HG02610 (cell line): ENCODE data around the gene SLC22A23.

Experiments
- ATAC-seq: cut with Tn5 transposase; IDR thresholded peaks from one replicate; pipeline ENCODE4 v1.9.1; 2021; ENCODE audit warnings: mild to moderate bottlenecking, moderate library complexity; ENCODE audit not compliant: unreplicated experiment

SLC22A23 gene

DNA sequence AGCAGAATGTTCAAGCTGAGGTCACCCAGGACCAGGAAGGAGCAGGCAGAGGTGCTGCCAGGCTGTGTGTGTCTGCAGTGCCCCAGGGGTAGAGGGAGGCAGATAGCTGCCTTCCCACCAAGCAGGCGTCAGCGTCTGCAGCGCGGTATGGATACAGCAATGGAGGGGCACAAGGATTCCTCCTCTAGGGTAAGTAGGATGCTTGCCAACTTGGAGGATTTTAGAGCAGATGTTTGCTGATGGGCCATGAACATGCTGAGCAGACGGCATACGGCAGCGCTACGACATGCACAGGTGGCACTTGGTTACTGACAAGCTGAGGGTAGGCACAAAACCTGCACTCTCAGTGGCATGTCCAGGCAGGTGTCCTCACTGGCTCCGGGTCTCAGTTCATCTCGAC, 150.0 kb downstream of the SLC22A23 start:
- no peak for ATAC-seq

- no peak for ATAC-seq
These were observed 151.0 kb downstream of the SLC22A23 start for GRCh38 chr6:3305831-3306230.

- ATAC-seq: no peak
These were observed 151.7 kb downstream of the SLC22A23 start for GRCh38 chr6:3305216-3305565.

DNA sequence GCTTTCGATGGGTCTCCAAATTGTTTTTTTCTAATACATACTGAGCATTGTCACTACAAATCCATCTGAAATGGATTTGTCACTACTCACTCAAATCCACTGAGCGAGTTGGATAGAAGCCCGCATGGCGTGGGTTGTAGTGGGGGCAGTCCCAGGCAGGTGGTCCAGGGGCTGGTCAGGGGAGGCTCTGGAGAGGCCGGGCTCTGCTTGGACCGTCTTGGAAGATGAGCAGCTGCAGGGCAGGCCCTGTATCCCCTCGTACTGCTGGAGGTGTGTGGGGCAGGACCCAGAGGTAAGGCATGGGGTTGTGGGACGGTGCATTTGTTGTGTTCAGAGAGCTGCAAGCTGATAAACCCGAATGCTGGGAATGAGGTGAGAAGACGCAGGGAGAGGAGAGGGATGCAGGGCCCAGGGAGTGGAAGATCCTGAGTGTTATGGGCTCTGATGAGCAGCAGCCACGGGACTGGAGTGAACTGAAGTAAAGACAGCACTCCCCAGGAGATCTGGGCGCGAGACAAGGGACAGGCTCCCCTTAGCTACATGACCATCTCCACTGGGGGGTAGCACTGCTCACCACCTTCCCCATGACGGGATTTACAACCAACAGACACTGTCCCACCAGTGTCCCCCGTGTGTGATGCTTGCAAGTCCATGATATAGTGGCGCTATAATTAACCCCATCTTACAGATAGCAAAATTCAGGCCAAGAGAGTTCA, 152.2 kb downstream of the SLC22A23 start:
- ATAC-seq: no peak

- ATAC-seq: no peak
These were observed 152.9 kb downstream of the SLC22A23 start for GRCh38 chr6:3303795-3304411.

DNA sequence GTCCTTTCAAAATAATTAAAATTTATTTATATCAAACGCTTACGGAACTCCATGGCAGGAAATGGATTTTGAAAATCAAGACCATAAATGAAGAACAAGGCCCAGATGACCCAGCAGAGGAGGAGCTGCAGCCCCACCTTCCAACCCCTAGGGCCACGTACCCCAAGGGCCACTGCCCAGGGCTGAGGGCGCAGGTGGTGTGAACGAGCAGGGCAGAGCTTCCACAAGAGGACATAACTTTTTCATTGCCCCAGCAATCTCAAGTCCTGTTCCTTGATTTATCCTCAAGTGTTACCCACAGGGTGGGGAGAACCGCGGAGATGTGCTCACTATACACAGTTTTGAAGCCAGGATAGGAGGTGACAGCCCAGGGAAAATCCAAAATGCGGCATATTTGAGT, 155.3 kb downstream of the SLC22A23 start:
- no peak for ATAC-seq

DNA sequence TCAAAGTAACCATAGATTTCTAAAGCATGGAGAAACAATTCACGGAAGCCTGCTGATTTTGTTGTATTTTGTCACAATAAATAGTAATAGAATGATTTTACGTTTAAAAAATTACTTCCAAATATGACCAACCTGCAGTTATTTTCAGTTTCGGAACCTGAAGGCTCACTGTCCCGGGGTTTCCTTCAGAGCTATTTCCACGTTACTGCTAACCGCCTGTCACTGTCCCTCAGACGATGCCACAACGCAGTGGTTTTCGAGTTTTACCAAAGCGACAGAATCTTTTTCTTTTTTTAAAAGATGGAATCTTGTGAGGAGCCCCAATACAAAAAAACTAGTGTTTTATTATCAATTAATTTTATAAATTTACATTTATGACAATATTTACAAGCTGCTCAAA, 157.6 kb downstream of the SLC22A23 start:
- ATAC-seq: no peak

GRCh38 chr6:3297909-3298308, 158.9 kb downstream of the SLC22A23 start:
- ATAC-seq: no peak

DNA sequence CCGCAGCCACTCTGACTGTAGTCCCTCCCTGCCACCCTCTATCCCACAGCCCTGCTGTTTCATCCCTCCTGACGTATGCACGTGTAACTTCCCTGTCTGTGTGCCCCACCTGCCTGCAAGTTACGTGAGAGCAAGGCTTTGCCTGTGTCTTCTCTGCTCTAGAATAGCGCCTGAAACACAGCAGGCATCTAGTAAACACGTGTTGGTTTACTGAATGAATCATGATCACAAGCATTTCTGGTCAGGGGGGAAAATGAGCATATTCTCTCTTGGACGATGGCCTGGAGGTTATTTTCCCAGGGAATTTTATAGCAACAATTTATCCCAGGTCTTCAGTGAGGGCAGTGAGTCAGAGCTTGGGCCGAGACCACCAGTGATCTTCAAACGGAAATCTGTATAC, 159.8 kb downstream of the SLC22A23 start:
- no peak for ATAC-seq

DNA sequence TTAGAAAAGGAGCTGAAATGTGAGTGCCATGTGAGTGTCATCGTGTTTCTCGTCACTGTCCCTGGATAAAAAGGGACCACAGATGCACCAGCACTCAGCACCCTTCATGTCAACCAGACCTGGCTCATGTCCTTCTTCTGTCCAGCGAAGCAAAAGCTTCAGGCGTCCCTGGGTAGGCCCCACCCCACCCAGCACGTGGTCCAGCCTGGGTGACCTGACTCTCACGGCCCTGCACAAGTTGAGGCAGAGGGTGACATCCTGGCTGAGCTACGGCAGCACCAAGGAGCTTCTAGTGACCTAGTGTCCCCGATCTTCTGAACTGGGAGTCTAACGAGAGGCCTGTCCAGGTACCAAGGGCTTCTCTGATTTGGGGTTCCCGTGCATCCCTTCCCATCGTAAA, 160.3 kb downstream of the SLC22A23 start:
- no peak for ATAC-seq

- no peak for ATAC-seq
These were observed 160.8 kb downstream of the SLC22A23 start for GRCh38 chr6:3296078-3296477.

- no peak for ATAC-seq
These were observed 161.7 kb downstream of the SLC22A23 start for GRCh38 chr6:3294921-3295871.

- no peak for ATAC-seq
These were observed 162.5 kb downstream of the SLC22A23 start for GRCh38 chr6:3294396-3294795.

DNA sequence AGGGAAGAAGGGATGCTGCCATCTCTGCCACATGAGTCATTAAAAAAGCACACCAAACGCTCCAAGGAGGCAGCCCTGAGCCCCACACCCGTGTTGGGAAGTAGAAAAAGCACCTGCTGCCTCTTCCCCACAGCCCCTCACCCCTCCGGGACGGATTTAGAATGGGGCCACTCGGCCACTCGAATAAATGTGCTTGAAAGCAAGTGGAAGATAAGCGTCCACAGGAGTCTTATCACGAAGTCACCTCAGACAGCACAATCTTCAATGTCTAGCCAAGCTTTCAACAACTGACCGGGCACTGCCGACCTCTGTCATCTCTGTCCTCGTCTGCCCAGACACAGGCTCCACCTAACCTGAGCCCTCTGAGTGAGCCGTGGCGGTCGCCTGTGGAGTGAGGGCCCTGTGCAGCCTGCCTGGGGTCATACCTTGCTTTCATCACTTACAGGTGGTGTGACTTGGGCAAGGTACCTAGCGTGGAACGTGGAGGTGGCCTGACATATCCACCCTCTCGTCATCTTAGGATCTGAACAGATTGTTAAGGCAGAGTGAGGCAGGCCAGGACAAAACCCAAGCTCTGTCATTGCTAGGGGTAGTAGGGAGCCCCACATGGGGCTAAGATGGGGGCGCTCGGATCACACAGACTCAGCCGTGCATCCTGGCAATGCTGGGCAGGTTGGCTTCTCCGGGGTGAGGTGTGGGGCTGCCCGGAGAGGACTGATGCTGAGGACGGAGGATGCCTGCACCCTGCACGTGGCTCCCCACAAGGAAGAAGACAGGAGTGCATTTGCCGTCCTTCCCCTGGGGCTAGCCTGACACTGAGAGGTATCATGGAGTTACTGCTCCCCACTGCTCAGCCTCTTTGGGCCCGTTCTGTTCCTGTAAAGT, 163.3 kb downstream of the SLC22A23 start:
- no peak for ATAC-seq

GRCh38 chr6:3292431-3293197, 164.2 kb downstream of the SLC22A23 start:
- ATAC-seq: no peak

DNA sequence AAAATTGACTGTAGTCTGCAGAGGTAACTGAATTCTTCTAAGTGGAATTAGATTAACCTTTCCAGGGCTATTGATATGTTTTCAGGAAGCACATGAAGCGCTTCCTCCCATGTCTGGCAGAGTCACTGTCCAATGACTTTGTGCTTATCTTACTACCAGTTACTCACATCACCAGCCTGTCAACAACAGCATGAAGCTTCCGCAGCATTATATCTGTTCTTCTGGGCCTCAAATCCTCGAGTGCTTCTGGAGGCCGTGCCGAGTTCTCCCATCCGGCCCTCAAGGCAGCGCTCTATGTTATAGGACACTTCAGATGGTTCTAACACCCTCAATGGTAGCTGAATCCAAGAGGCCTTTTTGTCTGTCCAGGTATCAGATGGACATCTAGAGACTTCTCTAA, 164.9 kb downstream of the SLC22A23 start:
- ATAC-seq: no peak

- ATAC-seq: no peak
These were observed 165.5 kb downstream of the SLC22A23 start for GRCh38 chr6:3291346-3291745.

- ATAC-seq: no peak
These were observed 166.0 kb downstream of the SLC22A23 start for GRCh38 chr6:3290931-3291211.

DNA sequence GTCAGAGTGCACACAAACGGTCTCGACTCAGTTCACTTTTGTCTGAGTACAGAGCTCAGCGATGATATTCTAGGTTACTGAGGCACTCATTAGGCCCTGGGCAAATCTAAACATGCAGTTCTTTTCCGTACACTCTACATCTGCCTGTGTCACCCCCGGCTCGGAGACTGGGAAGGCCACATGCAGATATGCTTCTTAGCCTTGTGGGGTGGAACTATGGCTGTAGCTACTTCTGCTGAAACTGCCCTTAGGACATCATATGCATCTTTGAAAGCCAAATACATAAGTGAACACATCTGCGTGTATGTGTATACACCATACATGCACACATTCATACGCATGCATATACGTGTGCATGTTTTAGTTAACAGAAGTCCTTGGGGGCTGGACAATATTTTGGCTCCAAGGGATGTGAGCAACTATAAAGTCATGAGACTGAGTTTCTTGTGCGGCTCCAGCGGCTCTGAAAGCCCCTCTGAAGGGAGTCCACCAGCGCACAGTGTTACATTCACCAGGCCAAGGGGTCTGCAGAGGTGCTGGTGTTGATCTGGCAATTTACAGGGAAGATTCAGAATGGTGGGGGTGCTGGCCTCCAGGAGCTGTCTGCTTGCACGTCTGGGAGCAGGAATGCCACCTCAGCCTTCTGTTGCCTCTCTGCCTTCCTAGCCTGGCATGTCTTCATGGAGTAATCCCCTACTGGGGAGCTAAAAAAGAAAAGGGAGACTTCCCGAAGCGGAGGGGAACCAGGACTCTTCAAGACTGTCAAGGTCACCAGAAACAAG, 166.5 kb downstream of the SLC22A23 start:
- no peak for ATAC-seq

DNA sequence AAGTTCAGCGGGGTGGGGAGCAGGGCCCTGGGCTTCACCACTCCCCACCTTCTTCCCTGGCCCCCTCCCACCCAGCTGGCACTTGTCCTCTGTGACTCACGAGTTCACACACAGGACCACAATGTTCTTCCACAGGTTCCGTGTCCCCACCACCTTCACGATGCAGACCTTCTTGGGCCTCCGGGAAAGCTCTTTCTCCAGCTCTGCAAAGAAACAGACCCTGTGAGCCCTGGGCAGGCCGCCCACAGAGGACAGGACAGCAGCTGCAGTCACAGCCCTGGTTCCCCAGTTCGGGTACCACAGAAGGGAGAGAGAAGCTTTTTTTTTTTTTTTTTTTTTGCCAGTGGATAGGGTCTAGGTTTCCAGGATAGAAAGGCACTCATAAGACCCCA, 167.2 kb downstream of the SLC22A23 start:
- no peak for ATAC-seq
